ENCODE results near the gene RGS3. TPM values are rescaled to one million over a fixed set of nuclear protein-coding genes. Genes with fewer than 3 reads are reported as not detected.

The RGS3 gene
- total RNA-seq, 1 experiment from 2014 or later, result 39.4 TPM

DNA sequence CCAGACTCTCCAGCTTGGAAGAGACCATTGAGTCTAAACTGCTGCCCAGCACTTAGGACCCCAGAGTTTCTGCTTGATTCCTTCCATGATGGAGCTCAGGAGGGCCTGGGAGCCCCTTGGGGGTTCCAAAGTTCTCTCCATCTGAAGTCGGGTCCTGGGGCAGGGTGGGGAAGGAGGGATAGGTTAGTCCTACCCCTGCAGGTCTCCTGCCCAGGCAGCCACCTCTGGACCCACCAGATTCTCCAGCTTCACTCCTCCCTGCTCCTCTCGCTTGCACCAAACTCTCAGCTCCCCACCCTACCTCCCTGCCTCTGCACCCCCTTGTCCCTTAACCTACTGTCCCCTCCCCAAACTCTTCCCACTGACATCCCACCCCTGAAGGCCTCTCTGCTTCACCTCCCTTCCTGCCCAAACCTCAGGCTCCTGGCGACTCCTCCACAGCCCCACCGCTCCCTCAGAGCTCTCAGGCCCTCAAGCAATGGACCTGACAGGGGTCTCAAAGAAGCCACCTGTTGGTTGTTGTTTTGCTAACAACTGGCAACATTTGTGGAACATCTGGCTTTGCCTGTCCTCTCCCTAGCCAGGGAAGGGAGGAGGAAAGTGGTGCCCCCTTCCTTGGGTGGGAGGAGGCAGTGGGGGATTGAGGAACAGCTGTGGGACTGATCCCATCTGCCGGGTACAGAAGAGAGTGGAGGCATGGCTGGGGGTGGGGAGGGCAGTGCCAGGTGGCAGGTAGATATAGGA is 137.5 kb downstream of the RGS3 start:
- ChIA-PET CTCF (interaction anchor here (1.0 to 3.9 kb wide), 2 partner anchors 9 to 11 kb away, joined by 3 to 23 read pairs; no protein-coding TSS in a partner anchor), RAD21 (ENCODE audit: low non-redundant PET in 1 of 2, low total read pairs in 2 of 2, uncharacterized antibody in 2 of 2, unreplicated experiment in 2 of 2) (no interaction called here), POLR2A (interaction anchor here (1.6 kb wide), 1 partner anchor 22 kb away, joined by 9 read pairs; no protein-coding TSS in a partner anchor)
- BruUV-seq (replicated peaks), result no TSS peak
- Histone ChIP-seq H2AFZ (ENCODE audit: low read depth, low read length, poor library complexity, severe bottlenecking) (no peak overlapping the region), H4K20me1 (ENCODE audit: insufficient read depth) (no peaks in the 10 kb centered on the region), H3K4me1 (ENCODE audit: control insufficient read depth in 1 of 2, insufficient read depth in 2 of 2, low read length in 2 of 2) (peaks cover 20 to 43% of the 10 kb centered on the region in 2 experiments), H3K27me3 (ENCODE audit: insufficient read depth, low read length) (no peaks in the 10 kb centered on the region), H3K9ac (ENCODE audit: low read length) (peak overlapping the region; percentile 59; the same call in 1 of the 2 replicates), H3K9me3 (ENCODE audit: control insufficient read depth in 1 of 2, insufficient read depth in 1 of 2, low read depth in 1 of 2, low read length in 2 of 2) (no peaks in the 10 kb centered on the region), H3K4me2 (ENCODE audit: low read length) (peak overlapping the region; percentile 80), H3K9me2 (ENCODE audit: insufficient read depth) (no peaks in the 10 kb centered on the region), H3K79me2 (ENCODE audit: insufficient read depth, low read length) (no peaks in the 10 kb centered on the region), H3K4me3 (replicated peaks in 1 of 2; ENCODE audit: low read depth in 1 of 2, low read length in 2 of 2) (no peak overlapping the region), H3K27ac (ENCODE audit: low read depth, low read length) (no peak overlapping the region), H3K36me3 (ENCODE audit: control insufficient read depth in 1 of 2, insufficient read depth in 2 of 2, low read length in 2 of 2) (peaks cover 0 to 2% of the 10 kb centered on the region in 2 experiments; a peak in 2 of 4 replicates)
- TF ChIP-seq CBX3 (IDR thresholded peaks at IDR 0.05; ENCODE audit: low read depth) (no peak), RAD21 (IDR thresholded peaks at IDR 0.05; ENCODE audit: low read depth) (no peak), FOSL1 (IDR thresholded peaks at IDR 0.05; ENCODE audit: low read depth) (no peak), EZH2 (IDR thresholded peaks at IDR 0.05) (no peak)
- TF ChIP-seq, protein P1, sequence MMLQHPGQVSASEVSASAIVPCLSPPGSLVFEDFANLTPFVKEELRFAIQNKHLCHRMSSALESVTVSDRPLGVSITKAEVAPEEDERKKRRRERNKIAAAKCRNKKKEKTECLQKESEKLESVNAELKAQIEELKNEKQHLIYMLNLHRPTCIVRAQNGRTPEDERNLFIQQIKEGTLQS (IDR thresholded peaks at IDR 0.05), result no peak
- TF ChIP-seq, protein P2, sequence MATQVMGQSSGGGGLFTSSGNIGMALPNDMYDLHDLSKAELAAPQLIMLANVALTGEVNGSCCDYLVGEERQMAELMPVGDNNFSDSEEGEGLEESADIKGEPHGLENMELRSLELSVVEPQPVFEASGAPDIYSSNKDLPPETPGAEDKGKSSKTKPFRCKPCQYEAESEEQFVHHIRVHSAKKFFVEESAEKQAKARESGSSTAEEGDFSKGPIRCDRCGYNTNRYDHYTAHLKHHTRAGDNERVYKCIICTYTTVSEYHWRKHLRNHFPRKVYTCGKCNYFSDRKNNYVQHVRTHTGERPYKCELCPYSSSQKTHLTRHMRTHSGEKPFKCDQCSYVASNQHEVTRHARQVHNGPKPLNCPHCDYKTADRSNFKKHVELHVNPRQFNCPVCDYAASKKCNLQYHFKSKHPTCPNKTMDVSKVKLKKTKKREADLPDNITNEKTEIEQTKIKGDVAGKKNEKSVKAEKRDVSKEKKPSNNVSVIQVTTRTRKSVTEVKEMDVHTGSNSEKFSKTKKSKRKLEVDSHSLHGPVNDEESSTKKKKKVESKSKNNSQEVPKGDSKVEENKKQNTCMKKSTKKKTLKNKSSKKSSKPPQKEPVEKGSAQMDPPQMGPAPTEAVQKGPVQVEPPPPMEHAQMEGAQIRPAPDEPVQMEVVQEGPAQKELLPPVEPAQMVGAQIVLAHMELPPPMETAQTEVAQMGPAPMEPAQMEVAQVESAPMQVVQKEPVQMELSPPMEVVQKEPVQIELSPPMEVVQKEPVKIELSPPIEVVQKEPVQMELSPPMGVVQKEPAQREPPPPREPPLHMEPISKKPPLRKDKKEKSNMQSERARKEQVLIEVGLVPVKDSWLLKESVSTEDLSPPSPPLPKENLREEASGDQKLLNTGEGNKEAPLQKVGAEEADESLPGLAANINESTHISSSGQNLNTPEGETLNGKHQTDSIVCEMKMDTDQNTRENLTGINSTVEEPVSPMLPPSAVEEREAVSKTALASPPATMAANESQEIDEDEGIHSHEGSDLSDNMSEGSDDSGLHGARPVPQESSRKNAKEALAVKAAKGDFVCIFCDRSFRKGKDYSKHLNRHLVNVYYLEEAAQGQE (IDR thresholded peaks at IDR 0.05; ENCODE audit: low read depth), result no peak
- ATAC-seq, result no peak
- intact Hi-C loops (cut with micrococcal nuclease), result no loop called here
- DNase-seq (ENCODE audit: low read depth, low spot score), result no peak
